Bladder microvascular endothelial cell (primary cell): ENCODE data around the gene TAS2R42. TPM values are rescaled to one million over a fixed set of nuclear protein-coding genes. Genes with fewer than 3 reads are reported as not detected.

Source experiments
- total RNA-seq: library from RNA; depleted of rRNA; stranded (reverse); fragments of >200 nt; gene quantifications from 2 replicates; pipeline ENCODE4 v1.2.3, GENCODE V29; 2014

TAS2R42 gene
- total RNA-seq, result not detected in 2 replicates

DNA sequence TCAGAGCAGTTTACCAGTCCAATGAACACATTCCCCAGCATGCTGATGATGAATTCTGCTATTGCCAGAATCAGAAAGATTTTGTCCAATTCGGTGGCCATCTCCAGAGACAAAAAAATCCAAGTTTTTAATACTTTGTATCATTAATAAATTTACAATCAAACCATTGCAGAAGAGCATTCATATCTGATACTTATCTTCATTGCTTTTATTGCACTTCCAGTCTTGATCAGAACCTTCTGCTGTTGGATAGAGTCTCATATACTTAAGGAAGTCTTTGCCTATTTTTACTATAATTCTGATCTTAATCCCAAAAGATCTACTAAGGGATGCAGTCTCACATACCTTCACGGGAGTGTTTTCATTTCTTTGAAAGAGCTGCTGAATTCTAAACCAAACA is at the start of gene TAS2R42:
TSS of gene TAS2R42 (minus strand) at position 101 of the 400 bp plus-strand sequence. CDS start at position 101, 0 bp downstream.

GRCh38 chr12:11171145-11171968 is 15.4 kb downstream of the TAS2R42 start, which contains the start of gene SMIM10L1:
TSS of gene SMIM10L1 (plus strand) at chr12:11171194. CDS start at chr12:11171357, 163 bp downstream.

Other genes with a start within 250 kb of the TAS2R42 start
- gene TAS2R14, start 247.7 kb downstream of the TAS2R42 start, total RNA-seq, result 1.3 and 4.2 TPM in 2 replicates
- gene TAS2R50, start 200.0 kb downstream of the TAS2R42 start, total RNA-seq, result 1.1 and 9.0 TPM in 2 replicates
- gene TAS2R20, start 188.6 kb downstream of the TAS2R42 start, total RNA-seq, result 1.6 and 8.5 TPM in 2 replicates
- 2.1 and 15.5 TPM in 2 replicates for gene TAS2R19, start 164.3 kb downstream of the TAS2R42 start, total RNA-seq
- 1.3 and 9.3 TPM in 2 replicates for gene TAS2R31, start 155.5 kb downstream of the TAS2R42 start, total RNA-seq
- gene TAS2R46, start 124.6 kb downstream of the TAS2R42 start, total RNA-seq, result 1.5 and 6.5 TPM in 2 replicates
- 4.0 TPM in 1 of 2 replicates, not detected in the other for gene TAS2R43, start 94.6 kb downstream of the TAS2R42 start, total RNA-seq
- 1.3 and 12.6 TPM in 2 replicates for gene TAS2R30, start 52.3 kb downstream of the TAS2R42 start, total RNA-seq
- 3.6 and 5.2 TPM in 2 replicates for gene SMIM10L1, start 15.7 kb downstream of the TAS2R42 start, total RNA-seq
- gene PRB3, start 82.8 kb upstream of the TAS2R42 start, total RNA-seq, result not detected in 2 replicates
- gene PRB4, start 123.5 kb upstream of the TAS2R42 start, total RNA-seq, result not detected in 2 replicates
- not detected in 2 replicates for gene PRB2, start 208.6 kb upstream of the TAS2R42 start, total RNA-seq